ENCODE data around the gene SNRPB2. TPM values are rescaled to one million over a fixed set of nuclear protein-coding genes. Genes with fewer than 3 reads are reported as not detected.

SNRPB2 gene
- total RNA-seq, 1 experiment from 2014 or later: 149 TPM

- no peak for DNase-seq (ENCODE audit: low read depth)
Observed at GRCh38 chr20:16785226-16785625, 55.4 kb downstream of the SNRPB2 start.

Small RNA genes within 50 kb of the gene (small RNA-seq; reads per million reads assigned to genes)
- gene AL135938.1: not detected

Other genes starting within 250 kb of the SNRPB2 start
- 1.2 and 1.9 TPM in 2 replicates for gene KIF16B, start 156.6 kb upstream of the SNRPB2 start, total RNA-seq (2014; rRNA removed; shearing (Covaris generic))
- not detected in 2 replicates for gene OTOR, start 18.3 kb downstream of the SNRPB2 start, total RNA-seq (2014; rRNA removed; shearing (Covaris generic))

Data from HT1080 (cell line).